ENCODE data around the gene GABBR2.
"Not testable (repeated sequence)": the region's sequence is repeated elsewhere in the genome, so short reads cannot be mapped to it uniquely, and the experiment has no call there.

Gene GABBR2

GRCh38 chr9:98298476-98298875, 410.3 kb downstream of the GABBR2 start:
- Histone ChIP-seq H3K4me3 (ENCODE audit: low read length) (no peak overlapping the region), H3K27me3 (ENCODE audit: control insufficient read depth, insufficient read depth, low read length) (peaks cover 17% of the 10 kb centered on the region), H3K9me3 (replicated peaks; ENCODE audit: low read length) (no peaks in the 10 kb centered on the region), H3K4me1 (ENCODE audit: control insufficient read depth, insufficient read depth, low read length) (no peaks in the 10 kb centered on the region), H3K9ac (ENCODE audit: low read depth, low read length) (no peak overlapping the region), H3K36me3 (ENCODE audit: insufficient read depth, low read length) (no peaks in the 10 kb centered on the region), H3K4me2 (ENCODE audit: low read length) (no peak overlapping the region)

- no peaks in the 10 kb centered on the region for H3K9me3 ChIP-seq (replicated peaks; ENCODE audit: low read length)
- peaks cover 42% of the 10 kb centered on the region for H3K27me3 ChIP-seq (ENCODE audit: control insufficient read depth, insufficient read depth, low read length)
- H3K4me2 ChIP-seq (ENCODE audit: low read length) = no peak overlapping the region
- H3K4me1 ChIP-seq (ENCODE audit: control insufficient read depth, insufficient read depth, low read length) = no peaks in the 10 kb centered on the region
- no peak overlapping the region for H3K4me3 ChIP-seq (ENCODE audit: low read length)
- H3K9ac ChIP-seq (ENCODE audit: low read depth, low read length) = no peak overlapping the region
- no peaks in the 10 kb centered on the region for H3K36me3 ChIP-seq (ENCODE audit: insufficient read depth, low read length)
Observed at GRCh38 chr9:98295824-98296223, 412.9 kb downstream of the GABBR2 start.

GRCh38 chr9:98291820-98292219, 416.9 kb downstream of the GABBR2 start:
- Histone ChIP-seq H3K36me3 (ENCODE audit: insufficient read depth, low read length) (no peaks in the 10 kb centered on the region), H3K9me3 (replicated peaks; ENCODE audit: low read length) (no peaks in the 10 kb centered on the region), H3K4me3 (ENCODE audit: low read length) (no peak overlapping the region), H3K4me1 (ENCODE audit: control insufficient read depth, insufficient read depth, low read length) (no peaks in the 10 kb centered on the region), H3K27me3 (ENCODE audit: control insufficient read depth, insufficient read depth, low read length) (peaks cover 62% of the 10 kb centered on the region), H3K4me2 (ENCODE audit: low read length) (no peak overlapping the region), H3K9ac (ENCODE audit: low read depth, low read length) (no peak overlapping the region)

- Histone ChIP-seq H3K4me2 (ENCODE audit: low read length) (no peak overlapping the region), H3K9me3 (replicated peaks; ENCODE audit: low read length) (no peaks in the 10 kb centered on the region), H3K36me3 (ENCODE audit: insufficient read depth, low read length) (no peaks in the 10 kb centered on the region), H3K4me1 (ENCODE audit: control insufficient read depth, insufficient read depth, low read length) (no peaks in the 10 kb centered on the region), H3K9ac (ENCODE audit: low read depth, low read length) (no peak overlapping the region), H3K4me3 (ENCODE audit: low read length) (no peak overlapping the region), H3K27me3 (ENCODE audit: control insufficient read depth, insufficient read depth, low read length) (peaks cover 62% of the 10 kb centered on the region)
Observed at GRCh38 chr9:98290411-98290810, 418.3 kb downstream of the GABBR2 start.

GRCh38 chr9:98289614-98290201, 419.0 kb downstream of the GABBR2 start:
- Histone ChIP-seq H3K9me3 (replicated peaks; ENCODE audit: low read length) (no peaks in the 10 kb centered on the region), H3K4me2 (ENCODE audit: low read length) (no peak overlapping the region), H3K9ac (ENCODE audit: low read depth, low read length) (no peak overlapping the region), H3K4me1 (ENCODE audit: control insufficient read depth, insufficient read depth, low read length) (no peaks in the 10 kb centered on the region), H3K36me3 (ENCODE audit: insufficient read depth, low read length) (no peaks in the 10 kb centered on the region), H3K4me3 (ENCODE audit: low read length) (no peak overlapping the region), H3K27me3 (ENCODE audit: control insufficient read depth, insufficient read depth, low read length) (peaks cover 64% of the 10 kb centered on the region)

GRCh38 chr9:98288881-98289280, 419.9 kb downstream of the GABBR2 start:
- Histone ChIP-seq H3K4me3 (ENCODE audit: low read length) (no peak overlapping the region), H3K36me3 (ENCODE audit: insufficient read depth, low read length) (no peaks in the 10 kb centered on the region), H3K9me3 (replicated peaks; ENCODE audit: low read length) (no peaks in the 10 kb centered on the region), H3K4me1 (ENCODE audit: control insufficient read depth, insufficient read depth, low read length) (no peaks in the 10 kb centered on the region), H3K27me3 (ENCODE audit: control insufficient read depth, insufficient read depth, low read length) (peaks cover 60% of the 10 kb centered on the region), H3K4me2 (ENCODE audit: low read length) (no peak overlapping the region), H3K9ac (ENCODE audit: low read depth, low read length) (no peak overlapping the region)

- Histone ChIP-seq H3K27me3 (ENCODE audit: control insufficient read depth, insufficient read depth, low read length) (peaks cover 57% of the 10 kb centered on the region), H3K9me3 (replicated peaks; ENCODE audit: low read length) (no peaks in the 10 kb centered on the region), H3K4me1 (ENCODE audit: control insufficient read depth, insufficient read depth, low read length) (no peaks in the 10 kb centered on the region), H3K4me3 (ENCODE audit: low read length) (no peak overlapping the region), H3K36me3 (ENCODE audit: insufficient read depth, low read length) (no peaks in the 10 kb centered on the region), H3K4me2 (ENCODE audit: low read length) (no peak overlapping the region), H3K9ac (ENCODE audit: low read depth, low read length) (no peak overlapping the region)
Observed at GRCh38 chr9:98287384-98287783, 421.4 kb downstream of the GABBR2 start.

GRCh38 chr9:98285446-98285845, 423.3 kb downstream of the GABBR2 start:
- Histone ChIP-seq H3K9ac (ENCODE audit: low read depth, low read length) (no peak overlapping the region), H3K9me3 (replicated peaks; ENCODE audit: low read length) (no peaks in the 10 kb centered on the region), H3K4me1 (ENCODE audit: control insufficient read depth, insufficient read depth, low read length) (no peaks in the 10 kb centered on the region), H3K27me3 (ENCODE audit: control insufficient read depth, insufficient read depth, low read length) (peaks cover 51% of the 10 kb centered on the region), H3K4me3 (ENCODE audit: low read length) (no peak overlapping the region), H3K36me3 (ENCODE audit: insufficient read depth, low read length) (no peaks in the 10 kb centered on the region), H3K4me2 (ENCODE audit: low read length) (no peak overlapping the region)

- no peaks in the 10 kb centered on the region for H3K36me3 ChIP-seq (ENCODE audit: insufficient read depth, low read length)
- H3K9me3 ChIP-seq (replicated peaks; ENCODE audit: low read length) = no peaks in the 10 kb centered on the region
- H3K4me1 ChIP-seq (ENCODE audit: control insufficient read depth, insufficient read depth, low read length) = no peaks in the 10 kb centered on the region
- no peak overlapping the region for H3K4me2 ChIP-seq (ENCODE audit: low read length)
- no peak overlapping the region for H3K4me3 ChIP-seq (ENCODE audit: low read length)
- H3K27me3 ChIP-seq (ENCODE audit: control insufficient read depth, insufficient read depth, low read length) = peaks cover 53% of the 10 kb centered on the region
- no peak overlapping the region for H3K9ac ChIP-seq (ENCODE audit: low read depth, low read length)
Observed at GRCh38 chr9:98284754-98285153, 424.0 kb downstream of the GABBR2 start.

- H3K9ac ChIP-seq (ENCODE audit: low read depth, low read length); H3K4me2 ChIP-seq (ENCODE audit: low read length); H3K36me3 ChIP-seq (ENCODE audit: insufficient read depth, low read length); H3K4me1 ChIP-seq (ENCODE audit: control insufficient read depth, insufficient read depth, low read length); H3K9me3 ChIP-seq (replicated peaks; ENCODE audit: low read length); H3K4me3 ChIP-seq (ENCODE audit: low read length): not testable (repeated sequence)
- peaks cover 60% of the 10 kb centered on the region for H3K27me3 ChIP-seq (ENCODE audit: control insufficient read depth, insufficient read depth, low read length)
Observed at GRCh38 chr9:98283143-98283542, 425.6 kb downstream of the GABBR2 start.

- Histone ChIP-seq H3K27me3 (ENCODE audit: control insufficient read depth, insufficient read depth, low read length) (peaks cover 73% of the 10 kb centered on the region), H3K9me3 (replicated peaks; ENCODE audit: low read length) (no peaks in the 10 kb centered on the region), H3K4me3 (ENCODE audit: low read length) (no peak overlapping the region)
Observed at GRCh38 chr9:98281281-98281680, 427.5 kb downstream of the GABBR2 start.

GRCh38 chr9:98280574-98280973, 428.2 kb downstream of the GABBR2 start:
- Histone ChIP-seq H3K9me3 (replicated peaks; ENCODE audit: low read length) (no peaks in the 10 kb centered on the region), H3K9ac (ENCODE audit: low read depth, low read length) (no peak overlapping the region), H3K4me2 (ENCODE audit: low read length) (no peak overlapping the region), H3K36me3 (ENCODE audit: insufficient read depth, low read length) (no peaks in the 10 kb centered on the region), H3K4me3 (ENCODE audit: low read length) (no peak overlapping the region), H3K4me1 (ENCODE audit: control insufficient read depth, insufficient read depth, low read length) (no peaks in the 10 kb centered on the region), H3K27me3 (ENCODE audit: control insufficient read depth, insufficient read depth, low read length) (peaks cover 72% of the 10 kb centered on the region)

More at GRCh38 chr9:98281281-98281680, 427.5 kb downstream of the GABBR2 start:
- Histone ChIP-seq H3K4me2 (ENCODE audit: low read length) (no peak overlapping the region), H3K9ac (ENCODE audit: low read depth, low read length) (no peak overlapping the region), H3K36me3 (ENCODE audit: insufficient read depth, low read length) (no peaks in the 10 kb centered on the region), H3K4me1 (ENCODE audit: control insufficient read depth, insufficient read depth, low read length) (no peaks in the 10 kb centered on the region)

Measured in skeletal muscle satellite cell (primary cell).